HL-60 (cell line): Measurements from ENCODE around the gene SMAD6.

Experiments used
- CTCF ChIP-seq: IDR thresholded peaks from one replicate; pipeline ENCODE4 v1.5.1; 2011; ENCODE audit warnings: low read length, control low read depth, inconsistent platforms; ENCODE audit not compliant: insufficient read depth
- POLR2AphosphoS5 ChIP-seq: IDR thresholded peaks from 2 replicates; pipeline ENCODE4 v1.6.1; 2012; ENCODE audit warnings: low read depth
- REST ChIP-seq: IDR thresholded peaks from 2 replicates; pipeline ENCODE4 v1.6.1; 2012; ENCODE audit warnings: low read depth; ENCODE audit not compliant: insufficient replicate concordance

DNA sequence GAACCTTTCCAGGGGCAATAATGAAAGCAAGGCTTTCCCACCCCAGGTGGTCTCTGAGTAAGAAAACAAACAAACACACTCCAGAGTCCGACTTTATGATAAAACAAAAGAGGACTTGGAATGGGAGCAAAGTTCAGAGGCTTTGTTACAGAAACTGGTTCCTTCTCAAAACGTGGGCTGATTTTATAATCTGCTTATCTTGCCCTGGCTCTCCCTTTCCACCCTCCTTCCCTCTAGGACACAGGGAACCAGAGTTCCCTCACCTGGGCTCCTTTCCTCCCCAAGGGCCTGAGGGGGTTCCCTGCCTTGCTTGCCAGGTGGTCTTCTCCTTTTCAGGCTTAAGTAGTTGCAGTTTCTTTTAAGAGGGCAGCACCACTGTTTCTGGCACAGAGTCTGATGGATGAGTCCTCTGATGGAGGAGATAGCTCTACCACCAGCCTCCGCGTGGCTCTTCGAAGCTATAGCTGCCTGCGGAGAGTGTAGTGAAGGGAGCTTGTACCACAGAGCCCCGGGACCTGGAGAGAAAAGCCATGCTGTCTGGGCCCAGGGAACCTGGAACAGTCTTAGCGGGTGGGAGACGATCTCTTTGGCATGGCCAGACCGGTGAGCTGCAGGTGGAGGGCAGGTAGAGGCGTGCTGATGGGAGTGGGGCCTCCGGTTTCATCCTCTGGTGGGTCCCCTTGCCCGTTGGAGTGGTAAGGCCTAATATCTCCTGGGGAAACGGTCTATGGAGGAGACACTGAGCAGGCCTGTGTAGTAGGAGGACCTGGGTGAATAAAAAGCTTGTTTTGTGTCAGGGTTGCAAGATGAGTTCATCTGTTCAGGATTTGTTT is 68.7 kb downstream of the SMAD6 start:
- TF ChIP-seq CTCF (no peak), REST (no peak), POLR2AphosphoS5 (no peak)
